Lower leg skin (tissue), 3 donors: ENCODE data around the gene TLE4.
"Not testable (repeated sequence)": the region's sequence is repeated elsewhere in the genome, so short reads cannot be mapped to it uniquely, and the experiment has no call there.

Experiments used
- CTCF ChIP-seq, 3 donors: fragments of 450-650 bp; IDR thresholded peaks; one replicate each; pipeline ENCODE4 v1.5.1; 2016; ENCODE audit warnings: antibody characterized with exemption in 3 of 3, mild to moderate bottlenecking in 3 of 3, moderate library complexity in 2 of 3
- POLR2A ChIP-seq, 2 donors: fragments of 450-650 bp; IDR thresholded peaks; one replicate each; pipeline ENCODE4 v1.6.1; 2016 to 2017; ENCODE audit warnings: antibody characterized with exemption in 2 of 2, mild to moderate bottlenecking in 1 of 2, moderate library complexity in 1 of 2

GRCh38 chr9:79640067-79640466 lies 68.3 kb downstream of the TLE4 start:
- TF ChIP-seq CTCF, POLR2A (IDR thresholded peaks at IDR 0.05): not testable (repeated sequence)
